HepG2 (cell line): ENCODE data around the gene TRAPPC4. TPM values are rescaled to one million over a fixed set of nuclear protein-coding genes. Genes with fewer than 3 reads are reported as not detected.

Experiments used
- ATAC-seq: fragments of 200-7000 bp; cut with Tn5 transposase; 3 replicates; pipeline ENCODE4 v1.9.1; 2020; ENCODE audit warnings: mild to moderate bottlenecking, moderate library complexity
- BruUV-seq: library from RNA; stranded (reverse); fragments of 400-500 nt; replicated peaks from 2 replicates; lab custom pipeline; 2021; lab: Mats Ljungman, UMichigan
- CTCF ChIA-PET: fragments of 300-600 bp; formaldehyde crosslinking; extraction: SDS; loops from one replicate; lab custom pipeline; 2021; ENCODE audit warnings: low total read pairs, inconsistent platforms, low intra/inter-chr PET ratio; lab: Yijun Ruan, JAX
- POLR2A ChIA-PET: fragments of 350-600 bp; sonication (Branson Sonifier 250); formaldehyde crosslinking; loops from one replicate; lab custom pipeline; 2020; ENCODE audit warnings: antibody characterized with exemption, inconsistent platforms; lab: Yijun Ruan, JAX
- DNase-seq: peaks from one replicate; pipeline ENCODE4 v3.0.0-alpha.2; 2015; ENCODE audit warnings: low spot score
- FAIRE-seq: peaks from 3 replicates; lab custom pipeline; 2011; peaks lifted over from hg19 to GRCh38; lab: Jason Lieb, UNC
- H2AFZ ChIP-seq: one replicate; pipeline ENCODE4 v1.6.1; 2011; ENCODE audit warnings: low read length, inconsistent platforms
- H3K27ac ChIP-seq: fragments of 300-600 bp; 3 replicates; pipeline ENCODE4 v1.8.0; 2011; ENCODE audit warnings: mixed run types, mild to moderate bottlenecking, mixed read lengths, low read length, inconsistent platforms; ENCODE audit not compliant: insufficient read depth; ENCODE audit errors: extremely low read length
- H3K27me3 ChIP-seq, 2 experiments: fragments of 200-600 bp in 1 of 2; 2 replicates in 1 of 2; 3 replicates in 1 of 2; pipeline versions ENCODE4 v1.6.0 to v1.8.0; 2011; ENCODE audit warnings: low read length in 2 of 2, mild to moderate bottlenecking in 2 of 2, moderate library complexity in 2 of 2, inconsistent platforms in 1 of 2; ENCODE audit not compliant: insufficient read depth in 2 of 2, control insufficient read depth in 1 of 2
- H3K36me3 ChIP-seq, 2 experiments: fragments of 200-600 bp in 1 of 2; replicated peaks in 1 of 2; 2 replicates in 1 of 2; 3 replicates in 1 of 2; pipeline versions ENCODE4 v1.5.1 to v1.8.0; 2011; ENCODE audit warnings: low read length in 2 of 2, inconsistent platforms in 1 of 2; ENCODE audit not compliant: insufficient read depth in 2 of 2, control insufficient read depth in 1 of 2
- H3K4me1 ChIP-seq: 2 replicates; pipeline ENCODE4 v1.5.1; 2012; ENCODE audit warnings: low read length, inconsistent platforms; ENCODE audit not compliant: insufficient read depth
- H3K4me2 ChIP-seq: 2 replicates; pipeline ENCODE4 v1.6.0; 2011; ENCODE audit warnings: low read depth, low read length, inconsistent platforms
- H3K4me3 ChIP-seq, 3 experiments: fragments of 200-600 bp in 1 of 3; sonication (generic), shearing (Covaris generic) in 1 of 3; replicated peaks in 1 of 3; 2 replicates each; pipeline ENCODE4 v1.5.1; 2011 to 2016; ENCODE audit warnings: low read length in 3 of 3, inconsistent platforms in 2 of 3, low read depth in 2 of 3, mild to moderate bottlenecking in 2 of 3, control low read depth in 1 of 3, mixed read lengths in 1 of 3; ENCODE audit not compliant: insufficient read depth in 1 of 3
- H3K79me2 ChIP-seq: one replicate; pipeline ENCODE4 v1.6.1; 2011; ENCODE audit warnings: low read length, inconsistent platforms; ENCODE audit not compliant: insufficient read depth
- H3K9ac ChIP-seq: 2 replicates; pipeline ENCODE4 v1.6.0; 2011; ENCODE audit warnings: mild to moderate bottlenecking, low read depth, low read length, inconsistent platforms; ENCODE audit not compliant: insufficient read depth
- H3K9me3 ChIP-seq: 2 replicates; pipeline ENCODE4 v1.5.1; 2012; ENCODE audit warnings: mild to moderate bottlenecking, low read length
- H4K20me1 ChIP-seq: 2 replicates; pipeline ENCODE4 v1.6.0; 2011; ENCODE audit warnings: inconsistent platforms, mild to moderate bottlenecking, low read length, moderate library complexity; ENCODE audit not compliant: insufficient read depth
- FOXM1 ChIP-seq: sonication (generic); formaldehyde crosslinking; IDR thresholded peaks from 2 replicates; pipeline ENCODE4 v1.5.0; 2020; ENCODE audit warnings: missing genetic modification reagents
- HMG20B ChIP-seq: conservative IDR thresholded peaks from 2 replicates; pipeline ENCODE4 v1.6.1; 2016; ENCODE audit warnings: missing genetic modification reagents, missing compliant biosample characterization
- MAFF ChIP-seq: IDR thresholded peaks from 2 replicates; pipeline ENCODE4 v1.6.1; 2011; ENCODE audit warnings: low read depth, low read length, improper control_type of control experiment
- MAFK ChIP-seq, 2 experiments: IDR thresholded peaks in 1 of 2; conservative IDR thresholded peaks in 1 of 2; 2 replicates each; pipeline ENCODE4 v1.6.1; 2011; ENCODE audit warnings: improper control_type of control experiment in 2 of 2, low read length in 2 of 2
- NPAS2 ChIP-seq: sonication (generic); formaldehyde crosslinking; IDR thresholded peaks from 2 replicates; pipeline ENCODE4 v1.8.0; 2022; ENCODE audit warnings: mild to moderate bottlenecking, missing genetic modification reagents, borderline replicate concordance
- POLR2G ChIP-seq: fragments of 200-400 bp; formaldehyde crosslinking; IDR thresholded peaks from 2 replicates; pipeline ENCODE4 v1.6.1; 2018; ENCODE audit warnings: mild to moderate bottlenecking, low read depth, low read length, moderate library complexity
- ZNF503 ChIP-seq: sonication (generic); formaldehyde crosslinking; IDR thresholded peaks from 2 replicates; pipeline ENCODE4 v1.4.0; 2020; ENCODE audit warnings: missing genetic modification reagents
- ZSCAN29 ChIP-seq: sonication (generic); formaldehyde crosslinking; conservative IDR thresholded peaks from 2 replicates; pipeline ENCODE4 v1.4.0; 2020; ENCODE audit warnings: mild to moderate bottlenecking, missing genetic modification reagents
- WGBS: methylation state at CpG from one replicate; pipeline ENCODE4 v1.1.6; 2017; ENCODE audit warnings: low lambda C conversion rate; 5-methylcytosine and 5-hydroxymethylcytosine counted together
- in situ Hi-C: cut with HindIII; loops from 2 replicates; pipeline ENCODE4 v1.10.0; 2017; ENCODE audit warnings: low pct_unique_long_range_greater_than_20kb; ENCODE audit not compliant: extremely low pct_ligation_motif_present
- intact Hi-C: fragments of 100-400 bp; cut with micrococcal nuclease; formaldehyde crosslinking; loops from one replicate; pipeline ENCODE4 v1.10.0; 2022; ENCODE audit not compliant: unreplicated experiment
- polyA plus RNA-seq, 8 experiments: library from polyadenylated mRNA; depleted of rRNA in 3 of 8; stranded (reverse) in 7 of 8; unstranded in 1 of 8; fragments of >200 nt; fragmentation: Illumina TruSeq in 4 of 8; extraction: Trizol in 4 of 8; gene quantifications; 2 replicates each; pipeline versions ENCODE4 v1.2.1 to v1.2.3, GENCODE V29; 2011 to 2016; ENCODE audit warnings: low read depth in 4 of 8, missing spikeins in 1 of 8, mixed read lengths in 1 of 8; ENCODE audit not compliant: insufficient read depth in 1 of 8
- total RNA-seq, 5 experiments: library from RNA; depleted of rRNA; stranded (reverse); fragments of >200 nt; fragmentation: Illumina TruSeq; extraction: Trizol; gene quantifications; 2 replicates each; pipeline ENCODE4 v1.2.3, GENCODE V29; 2016; ENCODE audit warnings: low read depth in 1 of 5

The TRAPPC4 gene
- total and polyA plus RNA-seq, 2 of the 13 experiments (the other 11 are each of a cell fraction or from before 2014, with no cell fraction given) = 97.4 to 140 TPM

GRCh38 chr11:119041821-119042514 is 23.4 kb downstream of the TRAPPC4 start:
- POLR2A ChIA-PET = interaction anchor here (0.6 to 2.4 kb wide), 6 partner anchors 14 to 500 kb away, joined by 3 to 8 read pairs (median 6); partner anchors contain the start of genes HMBS, RPS25, TRAPPC4 and VPS11
- 55% methylated on average over 4 of the region's 4 CpGs for WGBS
- H3K4me1 ChIP-seq = peaks cover 9% of the 10 kb centered on the region; the same call in 1 of the 2 replicates
- H3K4me2 ChIP-seq = no peak overlapping the region
- H4K20me1 ChIP-seq = no peaks in the 10 kb centered on the region
- H3K4me3 ChIP-seq = no peak overlapping the region
- in situ Hi-C loops (no loop called here), intact Hi-C loops (no loop called here)
- no TSS peak for BruUV-seq
- no peaks in the 10 kb centered on the region for H3K9me3 ChIP-seq
- H3K27ac ChIP-seq = no peak overlapping the region
- no peaks in the 10 kb centered on the region for H3K79me2 ChIP-seq
- DNase-seq (no peak), ATAC-seq (peak; percentile 37; the same call in 2 of the 3 replicates), FAIRE-seq (no peak)
- H3K27me3 ChIP-seq = no peaks in the 10 kb centered on the region; a peak in 1 of 5 replicates
- H3K36me3 ChIP-seq = peaks cover 9 to 11% of the 10 kb centered on the region in 2 experiments
- H2AFZ ChIP-seq = no peak overlapping the region
- no peak overlapping the region for H3K9ac ChIP-seq
- CTCF ChIA-PET = no interaction called here
- TF ChIP-seq HMG20B = no peak
- peak; percentile 43; the same call in 1 of the 2 replicates for TF ChIP-seq MAFF
- no peak for TF ChIP-seq ZSCAN29 (CRISPR knock-in tag)
- peak; percentile 49 to 71 for TF ChIP-seq MAFK (conservative IDR thresholded peaks at IDR 0.05 in 1 of 2, IDR thresholded peaks at IDR 0.05 in 1 of 2; ENCODE audit: low read length in 2 of 2)

GRCh38 chr11:119042927-119043326 is 24.4 kb downstream of the TRAPPC4 start:
- no peak for TF ChIP-seq ZNF503
- 0 out of 2 replicates have a peak, but pooled peaks have one; percentile 35 for TF ChIP-seq POLR2G
- TF ChIP-seq FOXM1 (CRISPR knock-in tag) = no peak
- TF ChIP-seq NPAS2 (CRISPR knock-in tag) = no peak
- ATAC-seq (peak; percentile 7; the same call in 1 of the 3 replicates), FAIRE-seq (no peak), DNase-seq (no peak)
- Histone ChIP-seq H3K4me2 (no peak overlapping the region), H3K9ac (no peak overlapping the region), H3K27me3 (no peaks in the 10 kb centered on the region; a peak in 1 of 5 replicates), H2AFZ (no peak overlapping the region), H3K79me2 (no peaks in the 10 kb centered on the region), H3K9me3 (no peaks in the 10 kb centered on the region), H3K36me3 (peaks cover 17 to 18% of the 10 kb centered on the region in 2 experiments), H3K27ac (no peak overlapping the region), H3K4me3 (no peak overlapping the region), H3K4me1 (peaks cover 9% of the 10 kb centered on the region; the same call in 1 of the 2 replicates), H4K20me1 (no peaks in the 10 kb centered on the region)
- 82% methylated on average over 9 of the region's 9 CpGs for WGBS
- no TSS peak for BruUV-seq
- CTCF ChIA-PET = no interaction called here
- POLR2A ChIA-PET = interaction anchor here (1.3 to 2.4 kb wide), 5 partner anchors 13 to 64 kb away, joined by 4 to 8 read pairs (median 6); partner anchors contain the start of genes C2CD2L, RPS25, TRAPPC4 and VPS11
- intact Hi-C loops (no loop called here), in situ Hi-C loops (no loop called here)
